Vagina (tissue), 2 donors: ENCODE measurements around the gene SRI.

Source experiments
- POLR2AphosphoS5 ChIP-seq, 2 donors: sonication (generic); formaldehyde crosslinking; IDR thresholded peaks; one replicate each; pipeline ENCODE4 v1.9.0; 2017; ENCODE audit warnings: antibody characterized with exemption in 2 of 2, mild to moderate bottlenecking in 2 of 2, low read depth in 1 of 2; ENCODE audit not compliant: insufficient read depth in 1 of 2
- TF ChIP-seq, protein P1 (sequence below), 3 experiments: fragments of 450-650 bp in 2 of 3; fragments of 200-600 bp in 1 of 3; sonication (generic) in 1 of 3; IDR thresholded peaks; one replicate each; pipeline ENCODE4 v1.5.1; 2017 to 2019; ENCODE audit warnings: antibody characterized with exemption in 3 of 3, mild to moderate bottlenecking in 2 of 3, moderate library complexity in 2 of 3

DNA sequence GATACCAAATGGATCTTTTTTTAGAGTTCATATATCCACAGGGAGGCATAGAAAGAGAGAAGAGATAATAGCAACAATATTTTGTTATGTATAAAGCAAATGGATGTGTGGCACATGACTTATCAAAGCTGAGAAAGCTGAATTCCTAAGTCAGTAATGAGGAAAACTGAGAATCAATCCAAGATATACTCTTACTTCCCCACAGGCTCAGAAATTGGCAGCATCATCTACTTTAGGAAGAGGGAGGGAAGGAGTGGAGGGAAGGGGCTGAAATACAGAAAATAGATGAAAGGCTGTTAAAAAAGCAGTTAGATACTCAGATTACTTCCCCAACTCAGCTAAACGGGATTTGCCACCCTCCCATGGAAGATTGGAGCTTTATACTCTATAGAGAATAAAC lies 63.5 kb downstream of the SRI start:
- TF ChIP-seq, protein P1, sequence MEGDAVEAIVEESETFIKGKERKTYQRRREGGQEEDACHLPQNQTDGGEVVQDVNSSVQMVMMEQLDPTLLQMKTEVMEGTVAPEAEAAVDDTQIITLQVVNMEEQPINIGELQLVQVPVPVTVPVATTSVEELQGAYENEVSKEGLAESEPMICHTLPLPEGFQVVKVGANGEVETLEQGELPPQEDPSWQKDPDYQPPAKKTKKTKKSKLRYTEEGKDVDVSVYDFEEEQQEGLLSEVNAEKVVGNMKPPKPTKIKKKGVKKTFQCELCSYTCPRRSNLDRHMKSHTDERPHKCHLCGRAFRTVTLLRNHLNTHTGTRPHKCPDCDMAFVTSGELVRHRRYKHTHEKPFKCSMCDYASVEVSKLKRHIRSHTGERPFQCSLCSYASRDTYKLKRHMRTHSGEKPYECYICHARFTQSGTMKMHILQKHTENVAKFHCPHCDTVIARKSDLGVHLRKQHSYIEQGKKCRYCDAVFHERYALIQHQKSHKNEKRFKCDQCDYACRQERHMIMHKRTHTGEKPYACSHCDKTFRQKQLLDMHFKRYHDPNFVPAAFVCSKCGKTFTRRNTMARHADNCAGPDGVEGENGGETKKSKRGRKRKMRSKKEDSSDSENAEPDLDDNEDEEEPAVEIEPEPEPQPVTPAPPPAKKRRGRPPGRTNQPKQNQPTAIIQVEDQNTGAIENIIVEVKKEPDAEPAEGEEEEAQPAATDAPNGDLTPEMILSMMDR (IDR thresholded peaks at IDR 0.05): no peak
- no peak for TF ChIP-seq POLR2AphosphoS5 (IDR thresholded peaks at IDR 0.05; ENCODE audit: insufficient read depth in 1 of 2, low read depth in 1 of 2)
